Measurements from ENCODE around the gene ZSCAN16. TPM values are rescaled to one million over a fixed set of nuclear protein-coding genes. Genes with fewer than 3 reads are reported as not detected.

ZSCAN16 gene
- total and polyA plus RNA-seq, 3 donors from 2014 or later = 3.5 to 4.4 (median 3.6) TPM

DNA sequence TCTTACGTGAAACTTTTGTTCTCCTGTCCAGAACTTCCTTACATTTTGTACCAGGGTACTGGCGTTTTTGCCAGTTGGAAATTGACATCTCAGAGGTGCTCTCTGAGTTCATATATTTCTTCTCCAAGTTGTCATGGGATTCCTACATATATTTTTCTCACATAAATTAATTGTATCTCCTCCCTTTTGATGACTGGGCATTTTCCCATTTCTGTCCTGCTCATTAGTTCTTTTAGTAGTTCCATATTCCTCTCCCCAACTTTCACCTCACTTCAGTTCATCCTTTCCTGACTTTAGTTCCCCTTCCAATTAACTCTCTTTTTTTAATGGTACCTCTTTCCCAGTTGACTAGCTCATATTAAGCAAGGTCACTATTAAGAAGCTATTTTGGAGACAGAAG is 28.1 kb downstream of the ZSCAN16 start:
- no peaks in the 10 kb centered on the region for H3K4me1 ChIP-seq
- intact Hi-C loops (cut with DNase I; ENCODE audit: low total_unique reads) = no loop called here
- DNase-seq = no peak
- H3K27me3 ChIP-seq = no peaks in the 10 kb centered on the region
- H3K9me3 ChIP-seq = no peaks in the 10 kb centered on the region
- TF ChIP-seq POLR2A (IDR thresholded peaks at IDR 0.05) = no peak
- TF ChIP-seq, protein P1, sequence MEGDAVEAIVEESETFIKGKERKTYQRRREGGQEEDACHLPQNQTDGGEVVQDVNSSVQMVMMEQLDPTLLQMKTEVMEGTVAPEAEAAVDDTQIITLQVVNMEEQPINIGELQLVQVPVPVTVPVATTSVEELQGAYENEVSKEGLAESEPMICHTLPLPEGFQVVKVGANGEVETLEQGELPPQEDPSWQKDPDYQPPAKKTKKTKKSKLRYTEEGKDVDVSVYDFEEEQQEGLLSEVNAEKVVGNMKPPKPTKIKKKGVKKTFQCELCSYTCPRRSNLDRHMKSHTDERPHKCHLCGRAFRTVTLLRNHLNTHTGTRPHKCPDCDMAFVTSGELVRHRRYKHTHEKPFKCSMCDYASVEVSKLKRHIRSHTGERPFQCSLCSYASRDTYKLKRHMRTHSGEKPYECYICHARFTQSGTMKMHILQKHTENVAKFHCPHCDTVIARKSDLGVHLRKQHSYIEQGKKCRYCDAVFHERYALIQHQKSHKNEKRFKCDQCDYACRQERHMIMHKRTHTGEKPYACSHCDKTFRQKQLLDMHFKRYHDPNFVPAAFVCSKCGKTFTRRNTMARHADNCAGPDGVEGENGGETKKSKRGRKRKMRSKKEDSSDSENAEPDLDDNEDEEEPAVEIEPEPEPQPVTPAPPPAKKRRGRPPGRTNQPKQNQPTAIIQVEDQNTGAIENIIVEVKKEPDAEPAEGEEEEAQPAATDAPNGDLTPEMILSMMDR (IDR thresholded peaks at IDR 0.05) = no peak
- H3K27ac ChIP-seq = no peak overlapping the region
- H3K4me3 ChIP-seq = no peak overlapping the region
- H3K36me3 ChIP-seq (ENCODE audit: low read depth, missing control alignments) = no peaks in the 10 kb centered on the region
- WGBS, 2 donors = 87 to 93% methylated on average over 2 of the region's 2 CpGs

DNA sequence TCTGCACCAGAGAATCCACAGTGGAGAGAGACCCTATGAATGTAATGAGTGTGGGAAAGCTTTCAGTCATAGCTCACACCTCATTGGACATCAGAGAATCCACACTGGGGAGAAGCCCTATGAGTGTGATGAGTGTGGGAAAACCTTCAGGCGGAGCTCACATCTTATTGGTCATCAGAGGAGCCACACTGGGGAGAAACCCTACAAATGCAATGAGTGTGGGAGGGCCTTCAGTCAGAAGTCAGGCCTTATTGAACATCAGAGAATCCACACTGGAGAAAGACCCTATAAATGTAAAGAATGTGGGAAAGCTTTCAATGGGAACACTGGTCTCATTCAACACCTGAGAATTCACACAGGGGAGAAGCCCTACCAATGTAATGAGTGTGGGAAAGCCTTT is 29.1 kb downstream of the ZSCAN16 start:
- H3K27ac ChIP-seq = no peak overlapping the region
- no peak for TF ChIP-seq POLR2A (IDR thresholded peaks at IDR 0.05)
- TF ChIP-seq, protein P1 (IDR thresholded peaks at IDR 0.05) = no peak
- no peaks in the 10 kb centered on the region for H3K36me3 ChIP-seq (ENCODE audit: low read depth, missing control alignments)
- intact Hi-C loops (cut with DNase I; ENCODE audit: low total_unique reads) = no loop called here
- H3K4me3 ChIP-seq = no peak overlapping the region
- no peaks in the 10 kb centered on the region for H3K27me3 ChIP-seq
- 91 to 93% methylated on average over 1 of the region's 1 CpG for WGBS, 2 donors
- no peaks in the 10 kb centered on the region for H3K4me1 ChIP-seq
- DNase-seq = no peak
- no peaks in the 10 kb centered on the region for H3K9me3 ChIP-seq

DNA sequence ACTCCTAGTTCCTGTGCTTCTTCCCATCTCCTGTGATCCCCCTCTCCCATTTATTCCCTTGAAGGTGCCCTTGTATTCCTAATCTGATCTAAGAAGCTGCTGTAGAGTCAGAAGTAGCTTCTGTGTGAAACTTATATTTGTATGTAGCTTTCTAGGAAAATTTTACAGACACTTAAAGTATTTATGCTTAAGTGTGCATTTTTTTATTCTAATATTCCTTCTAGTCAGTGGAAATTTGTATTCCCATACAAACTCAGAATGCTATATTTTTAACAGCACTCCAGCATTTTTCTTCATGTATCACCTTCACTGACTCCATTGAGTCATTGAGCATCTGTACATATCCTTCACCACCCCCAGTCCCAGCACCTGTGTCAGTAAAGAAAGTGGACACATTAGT is 29.9 kb downstream of the ZSCAN16 start:
- TF ChIP-seq, protein P1 (IDR thresholded peaks at IDR 0.05) = no peak
- TF ChIP-seq POLR2A (IDR thresholded peaks at IDR 0.05) = no peak
- intact Hi-C loops (cut with DNase I; ENCODE audit: low total_unique reads) = no loop called here
- H3K4me1 ChIP-seq = no peaks in the 10 kb centered on the region
- H3K27ac ChIP-seq = no peak overlapping the region
- no peaks in the 10 kb centered on the region for H3K27me3 ChIP-seq
- no peaks in the 10 kb centered on the region for H3K9me3 ChIP-seq
- no peak overlapping the region for H3K4me3 ChIP-seq
- no peak for DNase-seq
- H3K36me3 ChIP-seq (ENCODE audit: low read depth, missing control alignments) = no peaks in the 10 kb centered on the region

DNA sequence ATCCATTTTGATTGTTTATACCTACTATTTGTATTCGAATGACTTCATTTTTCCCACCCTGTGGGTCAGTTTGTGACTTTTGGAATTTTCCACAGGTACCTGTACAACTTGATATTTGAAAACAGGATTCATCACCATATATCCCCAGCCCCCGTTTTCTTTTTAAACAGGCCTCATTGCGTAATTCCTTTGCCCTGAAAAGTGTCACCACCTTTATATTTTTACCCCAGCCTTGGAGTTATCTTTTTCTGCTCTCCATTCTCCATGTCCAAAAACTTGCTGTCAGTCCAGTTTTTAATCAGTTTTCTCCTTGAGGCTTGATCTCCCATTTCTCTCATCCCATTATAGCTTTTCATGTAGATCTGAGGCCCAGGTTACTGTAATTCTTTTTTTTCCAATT is 33.9 kb downstream of the ZSCAN16 start:
- H3K36me3 ChIP-seq (ENCODE audit: low read depth, missing control alignments) = no peaks in the 10 kb centered on the region
- intact Hi-C loops (cut with DNase I; ENCODE audit: low total_unique reads) = no loop called here

DNA sequence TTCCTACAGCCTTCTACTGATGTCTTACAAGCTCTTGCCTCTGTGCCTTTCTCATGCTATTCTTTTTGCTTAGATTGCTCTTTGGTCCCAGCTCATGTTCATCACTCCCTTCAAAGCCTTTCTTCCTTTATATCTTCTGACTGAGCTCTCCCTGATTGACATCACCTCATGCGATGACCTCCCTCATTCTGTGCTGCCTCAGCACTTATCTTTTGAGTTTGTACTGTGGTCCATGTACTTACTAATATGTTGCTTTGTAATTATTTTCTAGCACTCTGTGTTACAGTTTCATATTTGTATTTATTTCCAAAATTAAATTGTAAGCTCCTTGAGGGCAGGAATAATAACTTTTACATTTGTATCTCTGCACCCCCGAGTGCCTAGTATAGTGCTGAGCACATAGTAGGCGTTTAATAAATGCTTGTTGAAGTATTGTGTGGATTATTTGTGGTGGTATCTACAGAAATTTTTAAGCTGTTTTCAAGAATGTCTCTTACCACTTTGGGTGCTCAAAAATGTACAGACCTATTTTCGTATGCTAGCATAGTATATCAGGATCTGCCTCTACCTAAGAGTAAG is 34.7 kb downstream of the ZSCAN16 start:
- H3K4me3 ChIP-seq = no peak overlapping the region
- WGBS, 2 donors = 82 to 96% methylated on average over 4 of the region's 4 CpGs
- DNase-seq = no peak
- H3K27ac ChIP-seq = no peak overlapping the region
- no peaks in the 10 kb centered on the region for H3K27me3 ChIP-seq
- intact Hi-C loops (cut with DNase I; ENCODE audit: low total_unique reads) = no loop called here
- TF ChIP-seq, protein P1 (IDR thresholded peaks at IDR 0.05) = no peak
- TF ChIP-seq POLR2A (IDR thresholded peaks at IDR 0.05) = no peak
- peaks cover 13% of the 10 kb centered on the region for H3K4me1 ChIP-seq
- H3K9me3 ChIP-seq = no peaks in the 10 kb centered on the region
- no peaks in the 10 kb centered on the region for H3K36me3 ChIP-seq (ENCODE audit: low read depth, missing control alignments)

More for the DNA sequence above, 33.9 kb downstream of the ZSCAN16 start:
- H3K27ac ChIP-seq = no peak overlapping the region
- peaks cover 13% of the 10 kb centered on the region for H3K4me1 ChIP-seq
- no peaks in the 10 kb centered on the region for H3K27me3 ChIP-seq
- DNase-seq = no peak
- no peak overlapping the region for H3K4me3 ChIP-seq
- H3K9me3 ChIP-seq = no peaks in the 10 kb centered on the region
- no peak for TF ChIP-seq POLR2A (IDR thresholded peaks at IDR 0.05)
- TF ChIP-seq, protein P1 (IDR thresholded peaks at IDR 0.05) = no peak
- 92 to 94% methylated on average over 3 of the region's 3 CpGs for WGBS, 2 donors
